Measurements from ENCODE around the gene PSMD2.
"Not testable (repeated sequence)": the region's sequence is repeated elsewhere in the genome, so short reads cannot be mapped to it uniquely, and the experiment has no call there.

PSMD2 gene

DNA sequence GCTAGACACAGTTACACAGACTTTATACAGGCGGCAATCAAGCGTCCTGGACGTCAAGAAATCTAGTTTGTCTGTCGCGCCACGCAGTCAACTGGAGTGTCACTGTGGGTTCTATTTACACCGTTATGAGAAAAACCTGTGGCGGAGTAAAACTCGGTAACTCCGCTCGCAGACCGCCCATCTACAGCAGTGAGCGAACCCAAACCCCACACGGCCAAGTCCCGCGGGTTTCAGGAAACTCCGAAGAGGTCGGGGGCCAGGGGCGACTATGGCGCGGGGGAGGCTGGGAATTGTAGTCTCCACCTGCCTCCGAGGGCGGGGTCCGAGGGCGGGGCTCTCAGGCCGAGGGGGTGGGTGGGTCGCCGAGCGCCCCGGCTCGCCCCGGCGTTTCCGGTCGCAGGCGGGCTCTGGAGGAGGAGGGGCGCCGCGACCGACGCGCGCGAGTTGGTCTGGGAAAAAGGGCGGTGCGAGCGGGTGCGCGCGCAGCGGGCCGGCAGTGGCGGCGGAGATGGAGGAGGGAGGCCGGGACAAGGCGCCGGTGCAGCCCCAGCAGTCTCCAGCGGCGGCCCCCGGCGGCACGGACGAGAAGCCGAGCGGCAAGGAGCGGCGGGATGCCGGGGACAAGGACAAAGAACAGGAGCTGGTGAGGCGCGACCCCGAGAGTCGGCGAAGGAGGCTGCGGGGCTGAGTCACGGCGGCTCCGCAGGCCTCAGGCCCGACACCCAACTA is at the start of gene PSMD2:
PSMD2 (plus strand) TSS at position 483 of the 729 bp plus-strand sequence; CDS start at position 509, 26 bp downstream.
- DNase-seq (ENCODE audit: low spot score): peak; percentile 93

DNA sequence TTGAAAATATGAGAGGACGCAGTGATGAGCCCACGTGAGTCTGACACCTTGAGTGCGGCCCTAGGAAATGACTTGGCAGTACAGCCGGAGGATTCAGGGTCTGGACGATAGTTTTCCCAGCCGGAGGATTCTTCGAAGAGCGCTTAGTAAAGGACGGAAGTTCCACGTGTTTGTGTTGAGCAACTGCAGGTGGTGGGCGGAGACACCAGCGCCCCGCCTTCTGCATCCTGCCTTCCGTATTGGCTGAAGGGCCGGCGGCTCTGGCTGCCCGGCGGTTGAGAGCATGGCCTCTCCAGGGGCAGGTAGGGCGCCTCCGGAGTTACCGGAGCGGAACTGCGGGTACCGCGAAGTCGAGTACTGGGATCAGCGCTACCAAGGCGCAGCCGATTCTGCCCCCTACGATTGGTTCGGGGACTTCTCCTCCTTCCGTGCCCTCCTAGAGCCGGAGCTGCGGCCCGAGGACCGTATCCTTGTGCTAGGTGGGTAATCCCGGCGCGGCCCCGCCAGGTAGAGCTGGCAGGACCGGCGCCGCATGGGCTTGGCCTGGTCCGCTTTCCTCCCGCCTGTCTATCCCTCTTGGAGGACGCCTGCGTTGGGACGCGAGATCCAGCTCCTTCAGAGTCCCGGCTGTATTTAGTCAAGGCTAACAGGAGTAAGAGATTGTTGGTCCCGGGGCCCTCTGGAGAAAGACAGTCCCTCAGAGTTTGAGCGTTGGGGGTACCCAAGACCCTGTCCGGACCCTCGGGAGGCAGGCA is 49.5 kb upstream of the PSMD2 start, which contains the start of gene EEF1AKMT4:
EEF1AKMT4 (plus strand) TSS at position 261 of the 755 bp plus-strand sequence; CDS start at position 284, 23 bp downstream.
- peak; percentile 98 for DNase-seq (ENCODE audit: low spot score)

DNA sequence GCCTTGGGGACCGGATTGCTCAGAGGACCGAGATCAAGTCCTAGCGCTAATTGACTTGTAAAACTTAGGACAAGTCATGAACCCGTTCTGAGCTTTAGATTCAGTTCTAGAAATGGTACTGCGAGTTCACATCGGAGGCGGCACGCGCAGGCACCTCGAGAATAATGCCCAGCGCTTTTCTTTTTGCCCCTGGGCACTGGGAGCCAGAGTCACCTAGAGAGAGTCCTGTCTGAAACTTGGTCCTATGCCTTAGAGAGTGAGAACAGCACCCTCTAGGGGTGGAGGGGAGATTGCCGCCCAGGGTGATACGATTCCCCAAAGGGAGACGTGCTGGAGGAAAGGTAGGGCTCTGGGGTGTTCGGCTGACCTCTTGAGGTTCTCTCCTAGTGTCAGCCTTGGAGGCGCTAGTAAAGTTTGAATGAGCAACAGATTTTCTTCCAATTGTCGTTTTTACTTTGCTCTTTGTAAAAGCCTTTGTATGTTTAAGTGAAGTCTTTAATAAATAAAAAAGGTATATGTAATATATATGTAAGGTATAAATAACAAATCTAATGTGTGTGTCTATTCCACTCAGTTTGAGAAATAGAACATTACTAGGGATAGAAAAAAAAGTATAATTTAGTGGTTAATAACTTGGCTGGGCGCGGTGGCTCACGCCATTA is 48.7 kb upstream of the PSMD2 start:
- DNase-seq (ENCODE audit: low spot score): peak; percentile 96

DNA sequence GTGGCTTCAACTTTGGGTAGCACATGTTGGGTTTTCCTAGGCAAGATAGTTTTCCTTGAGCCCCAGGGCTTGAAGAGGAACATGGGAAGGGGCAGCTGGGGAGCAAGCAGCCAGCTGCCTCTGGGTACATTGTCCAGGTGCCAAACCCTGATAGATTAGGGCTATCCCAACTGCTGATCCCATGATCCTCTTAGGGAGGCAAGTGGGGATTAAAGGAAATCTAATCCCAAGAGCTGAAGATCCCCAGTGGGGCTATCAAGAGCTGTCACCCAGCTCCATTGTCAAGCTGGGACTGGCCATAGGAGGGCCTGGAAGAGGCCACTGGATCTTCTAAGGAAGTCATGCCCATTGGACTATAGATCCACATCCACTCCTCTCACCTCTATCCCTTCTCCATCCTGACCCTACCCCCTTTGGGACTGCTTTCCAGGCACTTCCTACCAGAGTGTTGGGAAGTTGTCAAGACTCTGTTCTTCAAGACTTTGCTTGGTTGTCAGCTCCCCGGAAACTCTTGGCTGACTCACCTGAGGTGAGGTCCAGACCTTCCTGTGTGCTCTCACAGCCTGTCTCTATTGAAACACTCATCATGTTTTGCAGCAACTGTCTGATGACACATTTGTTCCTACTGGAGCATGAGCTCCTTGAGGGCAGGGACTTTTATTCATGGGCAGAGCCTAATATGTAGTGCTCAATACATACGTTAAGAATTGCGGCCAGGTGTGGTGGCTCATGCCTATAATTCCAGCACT is 43.6 kb upstream of the PSMD2 start:
- DNase-seq (ENCODE audit: low spot score): no peak

DNA sequence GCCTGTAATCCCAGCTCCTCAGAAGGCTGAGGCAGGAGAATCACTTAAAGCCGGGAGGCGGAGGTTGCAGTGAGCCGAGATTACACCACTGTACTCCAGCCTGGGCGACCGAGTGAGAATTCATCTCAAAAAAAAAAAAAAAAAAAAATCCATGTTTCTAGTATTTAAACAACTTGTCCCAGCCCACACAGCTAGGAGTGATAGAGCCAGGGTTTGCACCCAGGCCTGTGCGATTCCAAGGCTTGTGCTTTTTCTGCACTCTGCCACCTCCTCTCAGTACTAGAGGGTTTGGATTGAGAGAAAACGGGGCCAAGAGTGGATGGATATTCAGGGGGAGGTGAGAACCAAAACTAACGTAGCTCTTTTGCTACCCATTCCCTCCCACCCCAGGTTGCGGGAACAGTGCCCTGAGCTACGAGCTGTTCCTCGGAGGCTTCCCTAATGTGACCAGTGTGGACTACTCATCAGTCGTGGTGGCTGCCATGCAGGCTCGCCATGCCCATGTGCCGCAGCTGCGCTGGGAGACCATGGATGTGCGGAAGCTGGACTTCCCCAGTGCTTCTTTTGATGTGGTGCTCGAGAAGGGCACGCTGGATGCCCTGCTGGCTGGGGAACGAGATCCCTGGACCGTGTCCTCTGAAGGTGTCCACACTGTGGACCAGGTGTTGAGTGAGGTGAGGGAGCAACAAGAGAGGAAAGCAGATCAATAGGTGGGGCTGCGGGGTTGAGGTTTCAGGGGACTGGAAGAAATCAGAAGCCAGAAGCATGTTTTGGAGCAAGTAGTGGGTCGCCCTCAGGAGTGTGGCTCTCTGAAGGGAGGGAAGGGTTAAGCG is 41.7 kb upstream of the PSMD2 start:
- no peak for DNase-seq (ENCODE audit: low spot score)

DNA sequence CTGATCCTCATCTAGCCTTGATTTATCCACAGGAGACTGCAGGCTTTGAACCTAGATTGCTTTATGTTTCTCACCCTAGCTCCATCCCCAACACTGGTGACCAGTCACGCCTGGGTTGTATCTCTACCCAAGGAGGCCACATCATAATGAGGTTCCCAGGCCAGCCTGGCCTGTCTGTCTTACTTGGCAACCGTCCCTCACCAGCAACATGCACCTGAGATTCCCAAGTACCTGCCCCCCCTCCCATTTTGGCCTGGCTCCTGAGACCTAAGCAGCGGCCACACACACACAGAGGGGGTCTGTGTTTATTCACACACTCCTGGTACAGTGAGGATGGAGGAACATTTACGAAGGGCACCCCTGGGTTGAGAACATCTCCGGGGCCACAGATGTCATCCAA is 40.1 kb upstream of the PSMD2 start:
- DNase-seq (ENCODE audit: low spot score): no peak

DNA sequence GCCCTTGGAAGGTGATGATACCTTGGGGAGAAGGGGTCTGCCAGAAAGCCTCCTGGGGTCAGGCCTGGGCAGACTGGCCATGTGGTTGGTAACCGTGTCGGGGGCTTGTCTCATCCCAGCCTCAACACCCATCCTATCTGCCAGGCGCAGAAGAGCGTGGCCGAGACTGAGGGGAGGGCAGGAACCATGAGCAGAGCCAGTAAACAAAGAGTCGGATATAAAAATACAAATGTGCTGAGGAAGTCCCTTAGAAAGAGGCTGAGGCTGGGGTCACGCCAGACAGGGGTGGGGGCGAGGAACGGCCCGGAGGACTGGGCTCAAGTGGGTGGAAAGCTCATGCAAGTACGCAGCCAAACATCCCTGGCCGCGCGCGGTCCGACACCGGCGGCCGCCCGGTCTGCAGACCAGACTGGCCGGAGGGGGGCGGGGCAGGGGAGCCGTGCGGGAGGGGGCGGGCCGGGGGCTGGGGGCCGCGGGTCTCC is 39.6 kb upstream of the PSMD2 start:
- DNase-seq (ENCODE audit: low spot score): no peak

DNA sequence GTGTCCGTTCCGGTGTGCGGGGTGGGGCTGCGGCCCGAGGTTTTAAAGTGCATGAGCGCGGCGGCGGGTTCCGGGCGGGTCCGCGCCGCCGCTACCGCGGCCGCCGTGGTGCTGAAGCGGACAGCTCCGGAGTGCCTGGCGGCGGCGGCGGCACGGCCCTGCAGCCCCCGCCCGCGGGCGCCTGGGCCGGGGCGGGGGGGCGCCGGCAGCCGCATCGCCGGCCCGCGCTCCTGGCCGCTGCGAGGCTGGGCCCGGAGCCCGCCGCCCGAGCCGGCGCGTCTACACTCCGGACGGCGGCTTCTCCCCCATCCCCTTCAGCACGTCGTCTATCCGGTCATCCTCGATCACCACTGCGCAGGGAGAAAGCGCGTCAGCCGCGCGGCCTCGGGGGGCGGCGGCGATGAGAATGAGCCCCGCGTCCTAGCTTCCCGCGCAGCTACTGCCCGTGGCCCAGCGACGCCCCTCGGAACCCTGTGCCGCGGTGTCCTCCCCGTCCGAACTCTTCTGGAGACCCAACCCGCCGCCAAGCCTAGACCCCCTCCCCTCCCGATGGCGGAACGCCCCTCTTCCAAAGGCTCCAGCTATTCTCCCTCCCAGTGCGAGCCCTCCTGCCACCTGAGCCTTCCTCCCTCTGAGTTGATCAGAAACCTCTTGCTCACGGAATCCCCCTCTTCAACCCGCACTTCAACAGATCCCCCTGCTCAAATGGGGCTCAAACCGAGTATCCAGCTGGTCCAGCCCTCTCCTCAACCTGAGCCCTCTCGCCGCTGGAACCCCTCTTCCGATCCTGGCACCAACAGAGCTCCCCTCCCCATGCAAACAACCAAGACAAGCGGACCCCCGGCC is 38.9 kb upstream of the PSMD2 start:
- peak; percentile 19 for DNase-seq (ENCODE audit: low spot score)

DNA sequence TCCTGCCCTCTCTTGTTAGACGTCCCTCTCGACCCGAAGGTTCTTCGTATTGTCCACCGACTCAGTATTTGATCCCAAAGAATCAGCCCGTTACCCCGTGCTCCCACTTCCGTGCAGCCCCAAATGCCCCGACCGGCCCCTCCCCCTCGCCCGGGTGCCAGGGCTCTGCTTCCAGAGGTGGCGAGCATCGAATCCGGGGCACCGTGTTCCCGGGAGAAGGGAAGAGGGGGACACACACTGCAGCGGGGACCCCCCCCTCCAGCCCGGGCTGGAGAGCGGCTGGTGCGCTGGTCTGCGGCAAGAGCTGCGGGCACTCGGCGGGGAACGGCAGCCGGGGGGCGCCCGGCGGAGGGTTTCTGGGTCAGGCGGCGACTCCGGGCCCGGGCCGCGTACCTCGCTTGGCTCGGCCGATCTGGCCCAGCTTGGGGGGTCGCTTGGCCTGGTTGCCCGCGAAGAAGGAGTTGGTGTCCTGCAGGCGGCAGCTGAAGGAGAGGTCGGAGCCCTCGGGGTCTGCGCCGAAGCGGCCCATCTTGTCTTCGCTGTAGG is 38.2 kb upstream of the PSMD2 start:
- no peak for DNase-seq (ENCODE audit: low spot score)

DNA sequence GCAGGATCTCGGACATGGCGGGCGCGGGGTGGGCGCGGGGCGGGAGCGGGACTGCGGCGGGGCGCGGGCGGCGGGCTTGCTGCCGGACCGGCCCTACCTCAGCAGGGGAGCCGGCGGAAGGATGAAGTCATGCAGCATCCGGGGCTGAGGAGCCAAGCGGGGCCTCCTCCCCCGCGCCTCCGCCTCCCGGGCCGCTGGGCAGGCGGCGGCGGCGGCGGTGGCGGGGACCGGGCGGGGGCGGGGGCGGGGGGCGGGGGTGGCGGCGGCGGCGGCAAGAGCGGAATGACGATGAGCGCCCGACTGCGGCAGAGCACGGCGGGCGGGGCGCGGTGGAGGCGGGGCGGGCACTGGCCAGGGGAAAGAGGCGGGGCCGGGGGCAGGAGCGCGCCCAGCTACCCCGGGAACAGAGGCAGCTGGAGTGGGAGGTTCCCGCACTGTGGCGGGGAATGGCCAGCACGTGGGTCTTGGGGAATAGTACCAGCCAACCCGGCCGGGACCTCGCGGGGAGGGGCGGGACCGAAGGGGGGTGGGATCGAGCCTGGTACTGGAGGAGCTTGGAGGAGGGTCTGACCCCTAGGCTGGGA is 37.7 kb upstream of the PSMD2 start, which contains the start of gene CAMK2N2:
CAMK2N2 (minus strand) TSS at position 284 of the 584 bp plus-strand sequence; CDS start at position 16, 268 bp downstream.
- DNase-seq (ENCODE audit: low spot score): peak; percentile 71

DNA sequence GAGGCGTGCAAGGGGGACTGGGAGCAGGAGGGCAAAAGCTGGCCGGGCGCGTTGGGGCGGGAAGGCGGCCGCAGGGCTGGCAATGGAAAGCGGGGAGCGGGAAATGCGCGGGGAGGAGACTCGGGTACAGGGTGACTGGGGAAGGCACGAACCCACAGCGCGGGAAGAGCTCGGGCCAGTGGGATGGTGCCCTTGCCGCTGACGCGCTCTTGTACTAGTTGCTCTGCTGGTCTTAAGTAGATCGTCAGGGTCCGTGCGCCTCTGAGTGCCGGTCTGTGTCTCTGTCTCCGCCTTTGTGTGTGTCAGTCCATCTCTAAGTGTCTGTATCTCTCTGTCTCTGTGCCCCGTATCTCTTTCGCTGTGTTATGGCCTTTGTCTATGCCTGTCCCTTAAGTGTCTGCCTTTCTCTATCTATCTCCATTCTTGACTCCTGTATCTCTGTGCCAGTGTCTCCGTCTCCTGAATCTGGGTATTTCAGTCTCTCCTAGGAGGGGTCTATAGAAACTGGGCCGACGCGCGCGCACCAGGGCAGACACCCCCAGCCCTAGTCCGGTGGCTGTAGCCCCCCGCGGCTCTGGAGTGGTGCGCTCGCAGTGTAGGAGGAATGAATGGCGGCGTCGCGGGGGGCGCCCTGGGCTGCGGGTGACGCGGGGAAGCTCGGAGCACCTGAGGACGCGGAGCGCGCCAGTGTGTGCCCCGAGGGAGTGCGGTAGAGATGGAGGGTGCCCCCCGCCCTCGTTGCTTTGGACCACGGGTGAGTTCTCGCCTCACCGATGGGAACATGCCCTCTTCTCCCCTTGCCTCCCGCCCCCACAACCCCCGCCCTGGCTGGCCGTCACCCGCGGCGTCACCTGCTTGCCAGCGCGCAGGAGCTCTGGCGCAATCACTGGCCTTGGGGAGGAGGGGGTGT is 36.9 kb upstream of the PSMD2 start:
- DNase-seq (ENCODE audit: low spot score): peak; percentile 15

DNA sequence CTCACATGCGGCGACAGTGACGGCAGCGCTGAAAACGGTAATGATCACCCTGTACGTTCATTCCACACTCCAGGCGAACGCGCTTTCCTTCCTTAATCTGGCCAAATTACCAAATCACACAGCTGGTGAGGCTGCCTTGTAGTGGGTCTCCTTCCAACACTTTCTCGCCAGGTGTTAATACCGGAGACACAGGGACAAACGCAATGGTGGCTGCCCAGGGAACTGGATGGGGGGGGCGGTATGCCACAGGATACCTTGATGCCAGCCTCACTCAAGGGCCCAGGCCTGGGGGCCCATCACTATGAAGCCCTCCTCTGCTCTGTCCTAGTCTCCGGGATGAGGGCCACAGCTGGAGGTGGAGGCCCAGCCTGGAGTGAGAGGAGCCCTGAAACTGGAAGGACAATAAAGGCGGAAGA is 36.3 kb upstream of the PSMD2 start:
- no peak for DNase-seq (ENCODE audit: low spot score)

DNA sequence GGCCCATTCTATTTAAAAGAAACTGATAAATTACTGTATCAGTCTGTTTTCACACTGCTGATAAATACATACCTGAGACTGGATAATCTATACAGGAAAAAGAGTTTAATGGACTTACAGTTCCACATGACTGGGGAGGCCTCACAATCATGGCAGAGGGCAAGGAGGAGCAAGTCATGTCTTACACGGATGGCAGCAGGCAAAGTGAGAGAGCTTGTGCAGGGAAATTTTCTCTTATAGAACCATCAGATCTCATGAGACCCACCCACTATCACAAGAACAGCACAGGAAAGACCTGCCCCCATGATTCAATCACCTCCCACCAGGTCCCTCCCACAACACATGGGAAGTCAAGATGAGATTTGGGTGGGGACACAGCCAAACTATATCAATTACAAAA is 31.8 kb upstream of the PSMD2 start:
- not testable (repeated sequence) for DNase-seq (ENCODE audit: low spot score)

DNA sequence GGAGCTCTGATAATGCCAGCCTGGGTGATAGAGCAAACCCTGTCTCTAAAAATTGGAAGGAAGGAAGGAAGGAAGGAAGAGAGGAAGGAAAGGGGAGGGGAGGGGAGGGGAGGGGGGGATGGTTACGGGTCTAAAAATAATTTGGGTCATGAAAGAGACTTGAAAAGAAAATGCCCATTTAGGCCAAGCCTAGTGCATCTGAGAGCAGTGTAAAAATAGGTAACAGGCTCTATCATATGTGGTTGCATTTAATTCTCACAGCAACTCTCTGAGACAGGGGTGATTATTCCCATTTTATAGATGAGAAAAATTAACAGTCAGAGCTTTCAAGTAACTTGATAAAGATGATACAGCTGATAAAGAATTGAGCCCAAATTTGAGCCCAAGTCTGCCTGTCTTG is 26.8 kb upstream of the PSMD2 start:
- DNase-seq (ENCODE audit: low spot score): no peak

DNA sequence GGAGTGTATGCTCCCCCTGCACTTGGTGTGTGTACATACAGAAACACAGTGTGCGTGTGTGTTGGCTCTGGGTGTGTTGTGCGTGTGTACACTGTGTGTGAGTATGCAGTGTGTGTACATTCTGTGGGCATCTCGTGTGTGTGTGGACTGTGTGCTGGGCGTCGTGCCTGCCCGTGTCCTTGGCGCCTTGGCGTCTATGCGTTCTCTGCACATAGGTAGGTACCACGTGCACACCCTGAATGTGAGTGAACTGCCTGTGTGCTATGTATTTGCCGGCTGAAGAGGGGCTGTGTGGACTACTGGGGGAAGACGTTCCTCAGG is 23.7 kb upstream of the PSMD2 start:
- DNase-seq (ENCODE audit: low spot score): no peak

DNA sequence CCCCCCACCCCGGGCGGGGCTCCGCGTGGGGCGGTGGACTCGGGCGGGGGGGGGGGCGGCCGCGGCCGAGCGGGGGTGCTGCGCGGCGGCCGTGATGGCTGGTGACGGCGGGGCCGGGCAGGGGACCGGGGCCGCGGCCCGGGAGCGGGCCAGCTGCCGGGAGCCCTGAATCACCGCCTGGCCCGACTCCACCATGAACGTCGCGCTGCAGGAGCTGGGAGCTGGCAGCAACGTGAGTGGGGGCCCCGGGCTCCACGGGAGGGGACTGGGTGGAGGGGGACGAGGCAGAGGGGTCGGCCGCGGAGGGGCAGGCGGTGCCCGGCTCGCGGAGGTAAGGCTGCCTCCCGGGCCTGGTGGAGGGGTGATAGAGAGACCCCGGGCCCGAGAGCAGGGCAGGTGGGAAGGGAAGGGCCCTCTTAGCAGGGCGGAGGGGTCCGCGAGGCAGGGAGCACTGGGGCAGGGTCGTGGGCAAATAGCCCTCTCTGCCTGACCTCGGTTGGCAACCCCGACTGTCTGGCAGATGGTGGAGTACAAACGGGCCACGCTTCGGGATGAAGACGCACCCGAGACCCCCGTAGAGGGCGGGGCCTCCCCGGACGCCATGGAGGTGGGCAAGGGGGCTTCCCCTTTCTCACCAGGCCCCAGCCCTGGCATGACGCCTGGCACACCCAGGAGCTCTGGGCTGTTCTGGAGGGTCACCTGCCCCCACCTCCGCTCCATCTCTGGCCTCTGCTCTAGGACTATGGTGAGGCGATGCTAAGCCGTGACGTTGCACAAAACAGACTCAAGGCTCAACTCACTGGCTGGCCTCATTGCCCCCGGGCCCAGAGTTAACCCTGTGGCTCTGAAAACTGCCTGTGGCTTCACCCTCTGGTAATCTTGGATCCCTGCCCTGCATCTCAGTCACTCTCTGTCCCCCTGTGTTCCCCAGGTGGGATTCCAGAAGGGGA is 22.8 kb upstream of the PSMD2 start, which contains the start of gene ECE2:
ECE2 (plus strand) TSS at position 62 of the 950 bp plus-strand sequence; CDS start at position 194, 132 bp downstream.
- DNase-seq (ENCODE audit: low spot score): no peak

DNA sequence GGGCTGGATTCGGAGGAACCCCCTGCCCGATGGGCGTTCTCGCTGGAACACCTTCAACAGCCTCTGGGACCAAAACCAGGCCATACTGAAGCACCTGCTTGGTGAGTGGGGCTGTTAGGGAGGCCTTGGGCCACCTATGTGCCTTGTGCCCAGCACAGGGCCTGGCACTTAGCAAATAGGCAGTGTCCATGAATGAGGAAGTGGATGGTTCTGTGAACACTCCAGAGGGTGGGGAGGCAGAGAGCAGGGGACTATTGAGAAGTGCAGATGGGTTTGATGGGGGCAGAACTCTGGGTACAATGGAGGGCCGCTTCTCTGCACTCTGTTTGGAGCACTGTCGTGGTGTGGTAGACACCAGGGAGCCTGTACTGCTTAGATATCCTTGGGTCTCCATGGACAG is 21.7 kb upstream of the PSMD2 start:
- DNase-seq (ENCODE audit: low spot score): no peak
